Activated CD8-positive, alpha-beta memory T cell treated with anti-CD3 and anti-CD28 coated beads for 4 hours (primary cell): ENCODE measurements around the gene PDZRN4.
"Not testable (repeated sequence)": the region's sequence is repeated elsewhere in the genome, so short reads cannot be mapped to it uniquely, and the experiment has no call there.

ENCODE experiments used
- DNase-seq, 2 donors: peaks; one replicate each; pipeline ENCODE4 v3.0.0-alpha.2; 2020; ENCODE audit warnings: low read depth in 2 of 2

The PDZRN4 gene

GRCh38 chr12:41509271-41510055 is 321.3 kb downstream of the PDZRN4 start:
- no peak for DNase-seq

- no peak for DNase-seq
Observed at GRCh38 chr12:41510470-41510869, 322.4 kb downstream of the PDZRN4 start.

GRCh38 chr12:41511247-41511646 is 323.1 kb downstream of the PDZRN4 start:
- no peak for DNase-seq

GRCh38 chr12:41512497-41512896 is 324.4 kb downstream of the PDZRN4 start:
- no peak for DNase-seq

- no peak for DNase-seq
Observed at GRCh38 chr12:41514021-41514777, 326.1 kb downstream of the PDZRN4 start.

GRCh38 chr12:41514907-41515306 is 326.8 kb downstream of the PDZRN4 start:
- no peak for DNase-seq

GRCh38 chr12:41515953-41516352 is 327.8 kb downstream of the PDZRN4 start:
- no peak for DNase-seq

- no peak for DNase-seq
Observed at GRCh38 chr12:41520869-41521268, 332.7 kb downstream of the PDZRN4 start.

GRCh38 chr12:41521872-41522379 is 333.8 kb downstream of the PDZRN4 start:
- no peak for DNase-seq

GRCh38 chr12:41527062-41527461 is 338.9 kb downstream of the PDZRN4 start:
- no peak for DNase-seq

- DNase-seq: no peak
Observed at GRCh38 chr12:41527534-41528116, 339.5 kb downstream of the PDZRN4 start.

GRCh38 chr12:41528874-41529273 is 340.8 kb downstream of the PDZRN4 start:
- no peak for DNase-seq

GRCh38 chr12:41530441-41530840 is 342.3 kb downstream of the PDZRN4 start:
- DNase-seq: no peak

- DNase-seq: no peak
Observed at GRCh38 chr12:41531147-41531829, 343.2 kb downstream of the PDZRN4 start.

- DNase-seq: no peak
Observed at GRCh38 chr12:41532072-41532471, 344.0 kb downstream of the PDZRN4 start.

- no peak for DNase-seq
Observed at GRCh38 chr12:41536813-41537490, 348.8 kb downstream of the PDZRN4 start.

GRCh38 chr12:41537522-41537921 is 349.4 kb downstream of the PDZRN4 start:
- DNase-seq: no peak

GRCh38 chr12:41545761-41546160 is 357.6 kb downstream of the PDZRN4 start:
- no peak for DNase-seq

GRCh38 chr12:41547071-41547470 is 359.0 kb downstream of the PDZRN4 start:
- not testable (repeated sequence) for DNase-seq

- DNase-seq: no peak
Observed at GRCh38 chr12:41548926-41549325, 360.8 kb downstream of the PDZRN4 start.

- no peak for DNase-seq
Observed at GRCh38 chr12:41552588-41552987, 364.5 kb downstream of the PDZRN4 start.
